GM18858 (cell line): ENCODE results near the gene ZNF335.
"Not testable (repeated sequence)": the region's sequence is repeated elsewhere in the genome, so short reads cannot be mapped to it uniquely, and the experiment has no call there.

Experiments
- ATAC-seq: cut with Tn5 transposase; IDR thresholded peaks from one replicate; pipeline ENCODE4 v1.9.1; 2021; ENCODE audit not compliant: unreplicated experiment

Gene ZNF335

GRCh38 chr20:45935416-45936046, 36.5 kb downstream of the ZNF335 start:
- ATAC-seq = peak; percentile 18

- peak; percentile 61 for ATAC-seq
These were observed 37.2 kb downstream of the ZNF335 start, which contains the start of gene PCIF1 for GRCh38 chr20:45934586-45935415. TSS of gene PCIF1 (plus strand) at chr20:45934683. CDS start at chr20:45939000, 4,317 bp downstream.

- ATAC-seq = no peak
These were observed 37.9 kb downstream of the ZNF335 start for GRCh38 chr20:45934046-45934585.

- ATAC-seq = no peak
These were observed 38.5 kb downstream of the ZNF335 start for GRCh38 chr20:45933266-45934045.

- not testable (repeated sequence) for ATAC-seq
These were observed 40.3 kb downstream of the ZNF335 start for GRCh38 chr20:45931680-45932079.

GRCh38 chr20:45927071-45927878, 44.7 kb downstream of the ZNF335 start:
- no peak for ATAC-seq

GRCh38 chr20:45926731-45927070, 45.3 kb downstream of the ZNF335 start:
- no peak for ATAC-seq

GRCh38 chr20:45925821-45926506, 46.0 kb downstream of the ZNF335 start:
- no peak for ATAC-seq

GRCh38 chr20:45924391-45925261, 47.4 kb downstream of the ZNF335 start:
- ATAC-seq = no peak

GRCh38 chr20:45921337-45922189, 50.4 kb downstream of the ZNF335 start:
- no peak for ATAC-seq

GRCh38 chr20:45920462-45921336, 51.3 kb downstream of the ZNF335 start:
- ATAC-seq = no peak

GRCh38 chr20:45919542-45920399, 52.2 kb downstream of the ZNF335 start:
- no peak for ATAC-seq

GRCh38 chr20:45918779-45919537, 53.0 kb downstream of the ZNF335 start:
- ATAC-seq = no peak

- no peak for ATAC-seq
These were observed 53.7 kb downstream of the ZNF335 start for GRCh38 chr20:45918182-45918737.

- no peak for ATAC-seq
These were observed 54.2 kb downstream of the ZNF335 start for GRCh38 chr20:45917790-45918141.
